ENCODE measurements around the gene NFKBIE. TPM values are rescaled to one million over a fixed set of nuclear protein-coding genes. Genes with fewer than 3 reads are reported as not detected.
A peak's percentile ranks its signal among the peaks of the same experiment; 100 is the strongest.

The NFKBIE gene
- total and polyA plus RNA-seq, 9 of the 15 experiments (the other 6 are each of a cell fraction or from before 2014, with no cell fraction given), result 2.1 to 16.4 (median 11.7) TPM

GRCh38 chr6:44306710-44307109 is 41.4 kb upstream of the NFKBIE start:
- peaks cover under 1% of the 10 kb centered on the region; the same call in 1 of the 3 replicates for H3K79me2 ChIP-seq (ENCODE audit: control insufficient read depth, insufficient read depth, low read length)
- TF ChIP-seq BRD9 (IDR thresholded peaks at IDR 0.05; ENCODE audit: low read depth, partially characterized antibody) (no peak), HOMEZ (CRISPR knock-in tag; IDR thresholded peaks at IDR 0.05) (no peak), CGGBP1 (CRISPR knock-in tag; IDR thresholded peaks at IDR 0.05) (no peak)
- BruUV-seq (replicated peaks), result no TSS peak
- H3K9ac ChIP-seq (ENCODE audit: insufficient read depth in 1 of 2, low read depth in 2 of 2, low read length in 2 of 2), result peak overlapping the region in 1 of 2 experiments; percentile 56; a peak in 1 of 4 replicates
- ChIA-PET CTCF (ENCODE audit: low intra/inter-chr PET ratio) (no interaction called here), POLR2A (interaction anchor here (0.6 to 11.9 kb wide), 6 partner anchors 11 to 81 kb away, joined by 3 to 116 read pairs (median 3); partner anchors contain the start of gene CDC5L)
- DNase-seq (ENCODE audit: extremely low read depth in 1 of 4, low spot score in 3 of 4) (no peak), FAIRE-seq (no peak), ATAC-seq (no peak)
- H4K20me1 ChIP-seq (replicated peaks; ENCODE audit: control insufficient read depth, insufficient read depth, low read length), result no peaks in the 10 kb centered on the region; the same call in 1 of the 2 replicates
- H3K9me3 ChIP-seq (replicated peaks; ENCODE audit: control insufficient read depth, insufficient read depth, low read depth, low read length), result no peaks in the 10 kb centered on the region
- no peaks in the 10 kb centered on the region for H3K9me1 ChIP-seq (ENCODE audit: control insufficient read depth, insufficient read depth, low read length)
- H3K4me1 ChIP-seq (replicated peaks in 1 of 2; ENCODE audit: control insufficient read depth in 2 of 2, insufficient read depth in 2 of 2, low read length in 2 of 2), result peaks cover 2 to 17% of the 10 kb centered on the region in 2 experiments; a peak in 3 of 5 replicates
- H3K4me3 ChIP-seq, result no peak overlapping the region
- H2AFZ ChIP-seq (ENCODE audit: low read depth, low read length), result no peak overlapping the region
- no peaks in the 10 kb centered on the region for H3K27me3 ChIP-seq (ENCODE audit: control insufficient read depth in 2 of 2, insufficient read depth in 2 of 2, low read length in 2 of 2)
- WGBS (ENCODE audit: insufficient coverage, low coverage, missing lambda C conversion rate), result 89% methylated on average over 8 of the region's 8 CpGs
- intact Hi-C loops (cut with micrococcal nuclease), result no loop called here
- peaks cover 93% of the 10 kb centered on the region for H3K36me3 ChIP-seq (ENCODE audit: control insufficient read depth, insufficient read depth, low read length)
- H3K27ac ChIP-seq (ENCODE audit: extremely low read depth, low read depth, low read length), result no peak overlapping the region
- no peak overlapping the region for H3K4me2 ChIP-seq (ENCODE audit: insufficient read depth, low read length)
- in situ Hi-C loops (cut with MboI), result no loop called here
